Liver (tissue), 9 donors: Measurements from ENCODE around the gene HRH4. TPM values are rescaled to one million over a fixed set of nuclear protein-coding genes. Genes with fewer than 3 reads are reported as not detected.

Experiments used
- DNase-seq: peaks from one replicate; pipeline ENCODE4 v3.0.0-alpha.2; 2017; ENCODE audit warnings: low spot score
- H3K27ac ChIP-seq, 2 donors: one replicate each; pipeline ENCODE4 v1.7.0; 2013; ENCODE audit warnings: inconsistent platforms in 2 of 2, low read length in 2 of 2, control low read depth in 1 of 2, low read depth in 1 of 2, mild to moderate bottlenecking in 1 of 2
- H3K27me3 ChIP-seq, 4 donors: one replicate each; pipeline versions ENCODE4 v1.6.1 to v1.7.0; 2013; ENCODE audit warnings: low read length in 3 of 4, inconsistent platforms in 1 of 4, mild to moderate bottlenecking in 1 of 4, moderate library complexity in 1 of 4; ENCODE audit not compliant: control insufficient read depth in 4 of 4, insufficient read depth in 4 of 4
- H3K36me3 ChIP-seq, 4 donors: one replicate each; pipeline versions ENCODE4 v1.6.1 to v1.7.0; 2013; ENCODE audit warnings: low read length in 3 of 4, mild to moderate bottlenecking in 3 of 4, low read depth in 1 of 4, moderate library complexity in 1 of 4; ENCODE audit not compliant: control insufficient read depth in 4 of 4, insufficient read depth in 3 of 4
- H3K4me1 ChIP-seq, 4 donors: one replicate each; pipeline versions ENCODE4 v1.6.1 to v1.7.0; 2013; ENCODE audit warnings: low read length in 3 of 4, mild to moderate bottlenecking in 3 of 4, moderate library complexity in 1 of 4; ENCODE audit not compliant: control insufficient read depth in 4 of 4, insufficient read depth in 4 of 4
- H3K4me3 ChIP-seq, 3 donors: one replicate each; pipeline versions ENCODE4 v1.6.1 to v1.7.0; 2013; ENCODE audit warnings: low read length in 3 of 3, control low read depth in 1 of 3, low read depth in 1 of 3, mild to moderate bottlenecking in 1 of 3
- H3K9ac ChIP-seq, 2 donors: one replicate each; pipeline ENCODE4 v1.7.0; 2013; ENCODE audit warnings: low read length in 2 of 2, mild to moderate bottlenecking in 2 of 2, moderate library complexity in 2 of 2, control low read depth in 1 of 2, low read depth in 1 of 2
- H3K9me3 ChIP-seq, 4 donors: one replicate each; pipeline versions ENCODE4 v1.6.1 to v1.7.0; 2013; ENCODE audit warnings: low read length in 3 of 4; ENCODE audit not compliant: control insufficient read depth in 4 of 4
- CTCF ChIP-seq: fragments of 150-350 bp; IDR thresholded peaks from 2 replicates; pipeline ENCODE4 v1.5.1; 2017; ENCODE audit warnings: improper control_type of control experiment, low read depth, low read length; ENCODE audit not compliant: missing input control
- EGR1 ChIP-seq, 2 donors: IDR thresholded peaks; 2 replicates each; pipeline ENCODE4 v1.6.1; 2016 to 2018; ENCODE audit warnings: antibody characterized with exemption in 2 of 2, low read depth in 2 of 2
- GABPA ChIP-seq, 2 donors: IDR thresholded peaks in 1 of 2; conservative IDR thresholded peaks in 1 of 2; 2 replicates each; pipeline ENCODE4 v1.6.1; 2016; ENCODE audit warnings: antibody characterized with exemption in 2 of 2, mild to moderate bottlenecking in 1 of 2, moderate library complexity in 1 of 2
- HNF4G ChIP-seq: IDR thresholded peaks from 2 replicates; pipeline ENCODE4 v1.6.1; 2016; ENCODE audit warnings: antibody characterized with exemption
- JUND ChIP-seq, 2 donors: IDR thresholded peaks; 2 replicates each; pipeline ENCODE4 v1.6.1; 2016; ENCODE audit warnings: antibody characterized with exemption in 2 of 2
- RAD21 ChIP-seq, 2 donors: IDR thresholded peaks; 2 replicates each; pipeline ENCODE4 v1.6.1; 2016; ENCODE audit warnings: antibody characterized with exemption in 2 of 2, mild to moderate bottlenecking in 2 of 2
- REST ChIP-seq: IDR thresholded peaks from 2 replicates; pipeline ENCODE4 v1.6.1; 2016; ENCODE audit warnings: antibody characterized with exemption, mild to moderate bottlenecking
- SP1 ChIP-seq: IDR thresholded peaks from 2 replicates; pipeline ENCODE4 v1.6.1; 2018; ENCODE audit warnings: antibody characterized with exemption, mild to moderate bottlenecking
- YY1 ChIP-seq: IDR thresholded peaks from 2 replicates; pipeline ENCODE4 v1.6.1; 2016; ENCODE audit warnings: antibody characterized with exemption, mild to moderate bottlenecking
- WGBS: extraction: QIAGEN DNeasy Blood & Tissue Kit; methylation state at CpG from one replicate; pipeline ENCODE4 v1.1.7; 2013; 5-methylcytosine and 5-hydroxymethylcytosine counted together
- polyA plus RNA-seq, 2 donors: library from polyadenylated mRNA; stranded (reverse) in 1 of 2; unstranded in 1 of 2; fragments of 200-250 nt in 1 of 2; fragments of >200 nt in 1 of 2; fragmentation: Nextera tagmentation in 1 of 2; extraction: Ambion mirVana in 1 of 2; gene quantifications; one replicate each; pipeline versions ENCODE4 v1.2.1 to v1.2.3, GENCODE V29; 2013 to 2015
- total RNA-seq, 2 donors: library from RNA; depleted of rRNA; stranded (reverse); fragments of >200 nt; gene quantifications; one replicate each; pipeline ENCODE4 v1.2.3, GENCODE V29; 2014
- donor health status: healthy.
- donor health status: healthy.
- donor health status: healthy.
- donor health status: healthy.
- donor health status: healthy.

The HRH4 gene
- total and polyA plus RNA-seq, 4 donors, result 0.02 to 0.19 (median 0.17) TPM; not detected in 1

- no peak overlapping the region for H3K9ac ChIP-seq
- H3K4me1 ChIP-seq, result no peaks in the 10 kb centered on the region
- H3K27ac ChIP-seq, result no peak overlapping the region
- no peak overlapping the region for H3K4me3 ChIP-seq
- H3K9me3 ChIP-seq, result no peaks in the 10 kb centered on the region
- no peak for DNase-seq
- TF ChIP-seq GABPA (IDR thresholded peaks at IDR 0.05 in 1 of 2, conservative IDR thresholded peaks at IDR 0.05 in 1 of 2) (no peak), HNF4G (no peak), CTCF (no peak), SP1 (no peak), JUND (IDR thresholded peaks at IDR 0.05) (no peak), EGR1 (IDR thresholded peaks at IDR 0.05; ENCODE audit: low read depth in 2 of 2) (no peak), YY1 (no peak), REST (no peak)
- no peaks in the 10 kb centered on the region for H3K27me3 ChIP-seq
- 95% methylated on average over 1 of the region's 1 CpG for WGBS
- H3K36me3 ChIP-seq, result peaks cover 6 to 59% (median 43%) of the 10 kb centered on the region in 4 donors
Measured at GRCh38 chr18:24446453-24446852, 14.0 kb upstream of the HRH4 start.

- no peaks in the 10 kb centered on the region for H3K9me3 ChIP-seq
- WGBS, result 89% methylated on average over 1 of the region's 1 CpG
- no peak overlapping the region for H3K27ac ChIP-seq
- DNase-seq, result no peak
- no peak overlapping the region for H3K9ac ChIP-seq
- H3K4me1 ChIP-seq, result no peaks in the 10 kb centered on the region
- H3K36me3 ChIP-seq, result peaks cover 6 to 60% (median 39%) of the 10 kb centered on the region in 4 donors
- H3K27me3 ChIP-seq, result no peaks in the 10 kb centered on the region
- no peak overlapping the region for H3K4me3 ChIP-seq
- TF ChIP-seq CTCF (peak; percentile 15), GABPA (IDR thresholded peaks at IDR 0.05 in 1 of 2, conservative IDR thresholded peaks at IDR 0.05 in 1 of 2) (no peak), RAD21 (IDR thresholded peaks at IDR 0.05) (peak in 1 of 2 donors; percentile 48)
Measured at GRCh38 chr18:24446953-24447538, 13.4 kb upstream of the HRH4 start.
